Measurements from ENCODE around the gene MSI2.

MSI2 gene

GRCh38 chr17:57532966-57533365 lies 276.6 kb downstream of the MSI2 start:
- DNase-seq: no peak

- DNase-seq: no peak
Observed at GRCh38 chr17:57533684-57534305, 277.5 kb downstream of the MSI2 start.

GRCh38 chr17:57534863-57535248 lies 278.5 kb downstream of the MSI2 start:
- no peak for DNase-seq

GRCh38 chr17:57535249-57535966 lies 279.1 kb downstream of the MSI2 start:
- no peak for DNase-seq

- no peak for DNase-seq
Observed at GRCh38 chr17:57536289-57536688, 280.0 kb downstream of the MSI2 start.

- no peak for DNase-seq
Observed at GRCh38 chr17:57536789-57537523, 280.6 kb downstream of the MSI2 start.

GRCh38 chr17:57537524-57538410 lies 281.4 kb downstream of the MSI2 start:
- DNase-seq: no peak

GRCh38 chr17:57538736-57539456 lies 282.6 kb downstream of the MSI2 start:
- DNase-seq: no peak

GRCh38 chr17:57539529-57540301 lies 283.4 kb downstream of the MSI2 start:
- no peak for DNase-seq

- no peak for DNase-seq
Observed at GRCh38 chr17:57540596-57540995, 284.3 kb downstream of the MSI2 start.

- no peak for DNase-seq
Observed at GRCh38 chr17:57541049-57541448, 284.7 kb downstream of the MSI2 start.

- no peak for DNase-seq
Observed at GRCh38 chr17:57541472-57542394, 285.4 kb downstream of the MSI2 start.

- no peak for DNase-seq
Observed at GRCh38 chr17:57542510-57542909, 286.2 kb downstream of the MSI2 start.

GRCh38 chr17:57543230-57543629 lies 286.9 kb downstream of the MSI2 start:
- no peak for DNase-seq

- DNase-seq: no peak
Observed at GRCh38 chr17:57544401-57544800, 288.1 kb downstream of the MSI2 start.

- no peak for DNase-seq
Observed at GRCh38 chr17:57544834-57545463, 288.6 kb downstream of the MSI2 start.

GRCh38 chr17:57545731-57546342 lies 289.5 kb downstream of the MSI2 start:
- no peak for DNase-seq

GRCh38 chr17:57548421-57549410 lies 292.4 kb downstream of the MSI2 start:
- DNase-seq: no peak

All from CD4-positive, alpha-beta T cell treated with Interleukin-6 for 4 hours (primary cell).